CD4-positive, alpha-beta T cell treated with Interleukin-6 at 100 ng/mL for 8 hours (primary cell): Measurements from ENCODE around the gene JAKMIP2.
"Not testable (repeated sequence)": the region's sequence is repeated elsewhere in the genome, so short reads cannot be mapped to it uniquely, and the experiment has no call there.

Source experiments
- DNase-seq: peaks from one replicate; pipeline ENCODE4 v3.0.0-alpha.2; 2020; ENCODE audit warnings: mixed read lengths, low spot score

Gene JAKMIP2

GRCh38 chr5:147782110-147783028 is at the start of gene JAKMIP2:
JAKMIP2 (minus strand) TSS chr5:147782728; CDS start chr5:147671806, 110,922 bp downstream.
- DNase-seq = peak; percentile 89

- no peak for DNase-seq
Measured at GRCh38 chr5:147831465-147831864, 48.9 kb upstream of the JAKMIP2 start, which contains the start of gene SPINK1. SPINK1 (minus strand) TSS chr5:147831671; CDS start chr5:147831577, 94 bp downstream.

GRCh38 chr5:147830035-147830434 is 47.5 kb upstream of the JAKMIP2 start:
- DNase-seq = no peak

GRCh38 chr5:147827017-147827416 is 44.5 kb upstream of the JAKMIP2 start:
- not testable (repeated sequence) for DNase-seq

GRCh38 chr5:147826361-147826760 is 43.8 kb upstream of the JAKMIP2 start:
- DNase-seq = no peak

GRCh38 chr5:147822686-147823491 is 40.4 kb upstream of the JAKMIP2 start:
- DNase-seq = peak; percentile 31

- not testable (repeated sequence) for DNase-seq
Measured at GRCh38 chr5:147822222-147822621, 39.7 kb upstream of the JAKMIP2 start.

GRCh38 chr5:147821766-147822165 is 39.2 kb upstream of the JAKMIP2 start:
- DNase-seq = no peak

GRCh38 chr5:147819261-147819770 is 36.8 kb upstream of the JAKMIP2 start:
- no peak for DNase-seq

- no peak for DNase-seq
Measured at GRCh38 chr5:147818290-147818689, 35.8 kb upstream of the JAKMIP2 start.

GRCh38 chr5:147813696-147814095 is 31.2 kb upstream of the JAKMIP2 start:
- DNase-seq = no peak

GRCh38 chr5:147809830-147810666 is 27.5 kb upstream of the JAKMIP2 start:
- DNase-seq = no peak

- DNase-seq = no peak
Measured at GRCh38 chr5:147805030-147805454, 22.5 kb upstream of the JAKMIP2 start.

- no peak for DNase-seq
Measured at GRCh38 chr5:147804334-147804733, 21.8 kb upstream of the JAKMIP2 start.

- DNase-seq = no peak
Measured at GRCh38 chr5:147803926-147804325, 21.4 kb upstream of the JAKMIP2 start.

GRCh38 chr5:147803161-147803560 is 20.6 kb upstream of the JAKMIP2 start:
- DNase-seq = not testable (repeated sequence)

GRCh38 chr5:147801461-147801860 is 18.9 kb upstream of the JAKMIP2 start:
- no peak for DNase-seq

GRCh38 chr5:147800491-147800890 is 18.0 kb upstream of the JAKMIP2 start:
- DNase-seq = no peak

GRCh38 chr5:147796556-147797308 is 14.2 kb upstream of the JAKMIP2 start:
- no peak for DNase-seq

- DNase-seq = no peak
Measured at GRCh38 chr5:147791181-147791580, 8.7 kb upstream of the JAKMIP2 start.

GRCh38 chr5:147789820-147790219 is 7.3 kb upstream of the JAKMIP2 start:
- no peak for DNase-seq
